Fibroblast of villous mesenchyme (primary cell): ENCODE measurements around the gene DYNC2I2. TPM values are rescaled to one million over a fixed set of nuclear protein-coding genes. Genes with fewer than 3 reads are reported as not detected.

Source experiments
- DNase-seq: peaks from one replicate; pipeline ENCODE4 v3.0.0-alpha.2; 2010; ENCODE audit warnings: low read depth
- H3K4me3 ChIP-seq: 2 replicates; pipeline ENCODE4 v1.5.1; 2011; ENCODE audit warnings: low read depth, mild to moderate bottlenecking, low read length
- total RNA-seq: library from RNA; depleted of rRNA; stranded (reverse); fragments of >200 nt; gene quantifications from 2 replicates; pipeline ENCODE4 v1.2.3, GENCODE V29; 2012
- TF ChIP-seq, protein P1 (sequence below): IDR thresholded peaks from 2 replicates; pipeline ENCODE4 v1.5.1; 2012; ENCODE audit warnings: low read depth, mild to moderate bottlenecking, low read length; ENCODE audit not compliant: insufficient read depth

The DYNC2I2 gene
- total RNA-seq, 1 donor, result 52.2 TPM

DNA sequence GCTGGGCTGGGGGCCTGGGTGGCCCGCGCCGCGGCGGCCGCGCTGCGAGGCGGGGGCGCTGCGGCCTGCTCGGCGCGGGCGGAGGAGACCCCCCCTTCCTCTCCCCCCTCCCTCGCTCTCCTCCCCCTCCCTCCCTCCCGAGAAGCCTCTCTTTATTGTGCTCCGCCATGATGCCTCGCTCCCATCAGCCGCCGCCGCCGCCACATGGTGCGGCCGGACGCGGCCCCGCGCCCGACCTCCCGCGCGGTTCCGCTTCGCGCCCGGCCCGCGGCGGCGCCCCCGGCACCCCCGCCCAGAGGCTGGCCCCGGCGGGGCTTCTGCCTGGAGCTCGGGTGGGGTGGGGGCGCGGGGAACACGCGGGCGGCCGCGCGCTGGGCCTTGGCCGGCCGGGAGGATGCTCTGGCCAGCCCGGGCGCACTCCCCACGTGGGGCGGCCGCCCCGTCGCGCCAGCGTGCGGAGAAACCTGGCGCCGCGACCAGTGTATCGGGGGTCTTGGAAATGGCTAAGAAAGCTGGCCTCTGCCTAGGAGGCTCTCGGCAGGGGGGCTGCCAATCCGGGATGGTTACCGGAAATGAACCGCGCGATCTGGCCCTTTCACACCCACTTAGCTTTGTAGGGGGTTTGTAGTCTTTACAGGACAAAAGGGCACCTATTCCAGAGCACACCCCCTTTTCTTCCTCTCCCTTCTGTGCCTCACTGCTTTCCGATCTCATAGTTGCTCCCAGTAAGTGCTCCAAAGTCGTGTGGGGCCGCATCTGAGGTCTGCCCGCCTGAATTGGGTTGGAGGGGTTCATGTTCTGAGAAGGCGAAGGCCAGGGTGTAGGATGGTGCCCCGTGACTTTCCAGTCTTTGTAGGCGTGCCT is 33.4 kb upstream of the DYNC2I2 start:
- no peak for DNase-seq
- TF ChIP-seq, protein P1, sequence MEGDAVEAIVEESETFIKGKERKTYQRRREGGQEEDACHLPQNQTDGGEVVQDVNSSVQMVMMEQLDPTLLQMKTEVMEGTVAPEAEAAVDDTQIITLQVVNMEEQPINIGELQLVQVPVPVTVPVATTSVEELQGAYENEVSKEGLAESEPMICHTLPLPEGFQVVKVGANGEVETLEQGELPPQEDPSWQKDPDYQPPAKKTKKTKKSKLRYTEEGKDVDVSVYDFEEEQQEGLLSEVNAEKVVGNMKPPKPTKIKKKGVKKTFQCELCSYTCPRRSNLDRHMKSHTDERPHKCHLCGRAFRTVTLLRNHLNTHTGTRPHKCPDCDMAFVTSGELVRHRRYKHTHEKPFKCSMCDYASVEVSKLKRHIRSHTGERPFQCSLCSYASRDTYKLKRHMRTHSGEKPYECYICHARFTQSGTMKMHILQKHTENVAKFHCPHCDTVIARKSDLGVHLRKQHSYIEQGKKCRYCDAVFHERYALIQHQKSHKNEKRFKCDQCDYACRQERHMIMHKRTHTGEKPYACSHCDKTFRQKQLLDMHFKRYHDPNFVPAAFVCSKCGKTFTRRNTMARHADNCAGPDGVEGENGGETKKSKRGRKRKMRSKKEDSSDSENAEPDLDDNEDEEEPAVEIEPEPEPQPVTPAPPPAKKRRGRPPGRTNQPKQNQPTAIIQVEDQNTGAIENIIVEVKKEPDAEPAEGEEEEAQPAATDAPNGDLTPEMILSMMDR, result no peak

DNA sequence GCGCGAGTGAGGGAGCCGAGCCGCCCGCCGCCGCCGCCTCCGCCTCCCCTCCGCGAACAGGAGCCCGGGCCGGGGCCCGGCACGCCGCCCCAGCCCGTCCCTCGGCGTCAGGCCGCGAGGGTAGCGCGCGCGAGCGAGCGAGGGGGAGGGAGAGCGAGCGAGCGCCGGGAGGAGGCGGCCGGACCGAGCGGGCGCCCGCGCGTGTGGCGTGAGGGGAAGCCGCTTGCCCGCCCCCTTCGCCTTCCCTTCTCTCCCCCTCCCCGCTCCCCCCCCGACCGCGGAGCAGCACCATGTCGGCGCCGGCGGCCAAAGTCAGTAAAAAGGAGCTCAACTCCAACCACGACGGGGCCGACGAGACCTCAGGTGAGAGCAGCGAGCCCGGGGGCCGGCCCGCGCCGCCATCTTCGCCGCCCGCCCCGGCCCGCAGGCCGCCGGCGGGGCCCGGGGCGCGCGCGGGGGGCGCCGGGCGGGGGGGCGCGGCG is 32.7 kb upstream of the DYNC2I2 start:
- TF ChIP-seq, protein P1, result no peak
- DNase-seq, result no peak
- H3K4me3 ChIP-seq, result peak overlapping the region; percentile 65

More for the DNA sequence above, 33.4 kb upstream of the DYNC2I2 start:
- H3K4me3 ChIP-seq, result peak overlapping the region; percentile 85

DNA sequence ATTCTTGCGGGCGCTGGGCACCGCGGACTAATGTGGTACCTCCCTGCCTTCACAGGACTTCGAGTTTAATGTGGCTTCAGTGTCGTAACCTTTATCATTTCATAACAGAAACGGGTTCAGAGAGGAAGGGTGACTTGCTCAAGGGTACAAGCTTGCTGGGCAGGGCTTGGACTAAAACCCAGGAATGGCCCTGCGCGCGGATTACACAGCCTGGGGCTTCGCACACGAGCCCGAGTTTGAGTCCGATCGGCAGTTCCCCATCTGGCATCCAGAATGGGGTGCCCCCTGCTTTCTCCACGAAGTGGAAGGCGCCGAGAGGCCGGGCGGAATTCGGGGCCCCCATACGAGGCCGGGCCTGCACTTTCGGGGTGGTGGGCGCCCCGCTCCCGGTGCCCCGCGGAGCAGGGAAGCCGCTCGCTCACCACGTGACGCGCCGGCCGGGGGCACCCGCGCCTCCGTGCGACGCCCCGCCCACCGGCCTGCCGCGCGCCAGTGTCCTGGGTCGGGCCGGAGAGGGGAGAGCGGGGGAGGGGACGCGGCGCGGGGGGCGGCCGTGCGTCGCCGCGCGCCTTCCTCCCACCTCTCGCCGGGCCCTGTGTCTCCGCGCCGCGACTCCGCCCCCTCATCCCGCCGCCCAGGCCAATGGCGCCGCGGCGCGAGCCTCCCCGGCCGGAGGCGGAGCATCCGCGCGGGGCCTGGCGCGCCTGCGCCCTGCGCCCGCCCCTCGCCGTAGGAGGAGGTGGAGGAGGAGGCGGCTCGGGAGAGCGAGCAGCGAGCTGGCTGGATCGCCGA is 32.0 kb upstream of the DYNC2I2 start, which contains the start of gene SET:
TSS of gene SET (plus strand) at position 722 of the 792 bp plus-strand sequence. CDS start 361 bp downstream, outside the sequence.
- DNase-seq, result peak; percentile 93
- TF ChIP-seq, protein P1, result no peak
- H3K4me3 ChIP-seq, result peak within 1 kb of the TSS; percentile 85

DNA sequence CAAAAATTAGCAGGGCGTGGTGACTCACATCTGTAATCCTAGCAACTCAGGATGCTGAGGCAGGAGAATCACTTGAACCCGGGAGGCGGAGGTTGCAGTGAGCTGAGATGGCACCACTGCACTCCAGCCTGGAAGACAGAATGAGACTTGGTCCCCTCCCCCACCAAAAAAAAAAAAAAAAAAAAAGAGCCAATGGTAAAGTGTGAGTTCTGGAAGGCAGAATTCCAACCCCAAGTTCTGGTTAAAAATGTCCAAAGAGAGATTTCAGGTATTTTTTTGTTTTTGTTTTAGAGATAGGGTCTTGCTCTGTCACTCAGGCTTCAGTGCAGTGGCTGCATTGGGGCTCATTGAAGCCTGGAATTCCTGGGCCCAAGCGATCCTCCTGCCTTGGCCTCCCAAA is 30.8 kb upstream of the DYNC2I2 start:
- no peak overlapping the region for H3K4me3 ChIP-seq
- DNase-seq, result no peak
- TF ChIP-seq, protein P1, result no peak

DNA sequence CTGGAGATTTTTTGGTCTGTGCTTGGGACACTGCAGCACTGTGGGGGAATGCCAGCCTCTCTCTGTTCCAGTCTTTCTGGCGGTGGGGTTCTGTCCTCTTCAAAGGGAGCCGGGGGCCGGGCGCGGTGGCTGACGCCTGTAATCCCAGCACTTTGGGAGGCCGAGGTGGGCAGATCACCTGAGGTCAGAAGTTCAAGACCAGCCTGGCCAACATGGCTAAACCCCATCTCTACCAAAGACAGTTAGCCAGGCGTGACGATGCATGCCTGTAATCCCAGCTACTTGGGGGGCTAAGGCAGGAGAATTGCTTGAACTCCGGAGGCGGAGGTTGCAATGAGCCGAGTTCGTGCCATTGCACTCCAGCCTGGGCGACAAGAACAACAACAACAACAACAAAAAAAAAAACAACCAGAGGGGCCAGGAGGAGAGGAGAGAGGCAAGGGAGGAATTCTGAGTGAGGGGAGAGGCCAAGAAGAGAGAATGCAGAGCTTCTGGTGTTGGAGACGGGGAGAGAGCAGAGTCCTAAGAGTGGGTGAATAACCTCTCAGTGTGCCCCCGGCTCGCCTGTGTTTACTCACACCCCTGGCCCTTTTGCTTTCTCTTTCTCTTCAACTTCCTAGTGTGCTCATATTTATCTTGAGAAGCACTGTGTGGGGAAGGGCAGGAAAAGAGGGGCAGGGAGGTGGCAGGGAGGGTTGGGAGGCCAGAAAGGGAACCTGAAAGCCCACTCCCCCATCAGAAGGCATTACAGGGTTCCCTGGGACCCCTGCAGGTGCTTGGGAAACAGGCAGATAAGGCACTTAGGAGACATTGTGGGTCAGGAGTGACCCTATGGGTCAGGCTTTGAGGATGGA is 29.2 kb upstream of the DYNC2I2 start:
- peak; percentile 65 for DNase-seq
- peak overlapping the region; percentile 44 for H3K4me3 ChIP-seq
- TF ChIP-seq, protein P1, result no peak
